Ammon's horn (tissue), 1 donor: ENCODE results near the gene SMTNL1.

Source experiments
- DNase-seq: peaks from one replicate; pipeline ENCODE4 v3.0.0-alpha.2; 2016; ENCODE audit warnings: low spot score

SMTNL1 gene

DNA sequence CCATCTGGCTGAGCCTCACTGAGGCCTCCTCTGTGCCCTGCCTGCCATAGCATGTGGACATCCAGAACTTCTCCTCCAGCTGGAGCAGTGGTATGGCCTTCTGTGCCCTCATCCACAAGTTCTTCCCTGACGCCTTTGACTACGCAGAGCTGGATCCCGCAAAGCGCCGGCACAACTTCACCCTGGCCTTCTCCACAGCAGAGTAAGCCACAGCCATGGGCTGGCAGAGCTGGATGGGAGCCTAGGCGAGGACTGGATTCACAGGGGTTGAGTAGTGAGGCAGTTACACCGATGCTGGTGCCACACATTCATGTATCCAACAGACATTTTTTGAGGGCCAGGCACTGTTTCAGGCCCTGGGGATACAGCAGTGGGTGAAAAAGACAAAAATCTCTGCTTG lies 9.1 kb downstream of the SMTNL1 start:
- no peak for DNase-seq

DNA sequence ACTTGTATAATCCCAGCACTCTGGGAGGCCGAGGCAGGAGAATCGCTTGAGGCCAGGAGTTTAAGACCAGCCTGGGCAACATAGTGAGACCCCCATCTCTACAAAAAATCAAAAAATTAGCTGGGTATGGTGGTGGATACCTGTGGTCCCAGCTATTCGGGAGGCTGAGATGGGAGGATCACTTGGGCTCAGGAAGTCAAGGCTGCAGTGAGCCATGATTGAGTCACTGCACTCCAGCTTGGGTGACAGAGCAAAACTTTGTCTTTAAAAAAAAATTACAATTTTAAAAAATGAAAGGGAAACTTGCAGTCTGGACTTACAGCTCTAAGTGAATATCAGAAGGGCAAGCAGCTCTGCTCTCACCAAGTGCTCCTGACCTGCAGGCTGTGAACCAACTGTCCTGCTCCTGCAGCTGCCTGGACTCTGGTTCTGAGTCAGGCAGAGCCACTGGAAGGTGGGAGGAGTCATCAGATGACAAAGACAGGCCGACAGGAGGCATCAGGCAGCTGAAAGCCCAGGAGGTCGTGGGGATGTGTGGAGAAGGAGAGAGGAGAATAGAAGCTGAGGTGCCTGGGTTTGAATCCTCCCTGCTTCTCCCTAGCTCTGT lies 9.6 kb downstream of the SMTNL1 start:
- DNase-seq = no peak

DNA sequence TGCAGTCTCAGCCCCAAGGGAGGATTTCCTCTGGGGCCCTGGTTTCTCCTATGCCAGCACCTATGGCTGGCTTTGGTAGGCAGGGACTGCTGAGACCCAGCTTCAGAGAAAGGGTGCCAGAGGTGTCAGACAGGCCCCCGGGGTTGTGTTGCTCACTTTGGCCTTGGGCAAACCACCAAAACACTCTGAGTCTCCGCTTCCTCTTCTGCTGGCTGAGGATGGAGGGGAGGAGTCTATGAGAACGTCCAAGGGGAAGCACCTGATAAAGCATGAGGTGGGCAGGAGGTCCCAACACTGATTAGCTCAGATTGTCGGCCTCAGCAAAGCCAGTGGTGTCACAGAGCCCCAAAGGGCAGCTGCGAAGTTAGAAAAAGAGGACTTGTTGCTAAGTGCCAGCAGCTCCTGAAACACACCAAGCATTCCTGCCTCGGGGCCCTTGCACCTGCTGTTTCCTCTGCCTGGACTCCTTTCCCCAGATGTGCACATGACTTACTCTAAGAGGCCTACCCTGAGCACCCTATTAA lies 10.5 kb downstream of the SMTNL1 start:
- no peak for DNase-seq

DNA sequence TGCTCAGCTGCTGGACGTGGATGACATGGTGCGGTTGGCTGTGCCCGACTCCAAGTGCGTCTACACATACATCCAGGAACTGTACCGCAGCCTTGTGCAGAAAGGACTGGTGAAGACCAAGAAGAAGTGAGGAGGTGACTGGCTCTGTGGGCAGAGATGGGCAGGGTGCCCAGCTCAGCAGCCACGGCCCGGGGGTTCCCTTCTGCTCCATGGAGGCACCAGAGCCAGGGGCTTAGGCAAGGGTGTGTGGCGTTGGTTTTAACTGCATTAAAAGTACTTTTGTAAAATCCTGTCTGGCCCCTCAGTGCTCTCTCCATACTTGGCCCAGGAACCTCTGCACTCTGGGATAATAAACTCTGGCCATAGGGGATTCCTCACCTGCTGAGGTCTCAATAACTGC lies 12.6 kb downstream of the SMTNL1 start:
- DNase-seq = no peak

DNA sequence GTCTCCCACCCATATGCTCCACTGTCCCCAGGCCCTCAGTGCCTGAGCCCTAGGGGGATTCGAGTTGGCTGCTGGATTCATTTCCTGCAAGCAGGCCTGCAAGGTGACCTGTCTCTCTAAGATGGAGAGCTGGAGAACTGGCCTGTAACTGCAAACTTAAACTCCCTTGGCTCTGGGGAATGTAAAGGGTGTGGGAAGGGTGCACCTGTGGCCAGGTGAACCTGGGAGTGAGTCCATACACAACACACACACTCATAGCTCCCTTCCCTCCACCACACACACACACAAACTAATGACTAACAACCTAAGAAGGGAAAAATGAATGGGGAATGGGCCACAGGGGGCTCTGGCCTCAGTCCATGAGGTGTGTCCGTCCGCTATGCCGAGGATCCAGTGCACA lies 14.5 kb downstream of the SMTNL1 start:
- no peak for DNase-seq

DNA sequence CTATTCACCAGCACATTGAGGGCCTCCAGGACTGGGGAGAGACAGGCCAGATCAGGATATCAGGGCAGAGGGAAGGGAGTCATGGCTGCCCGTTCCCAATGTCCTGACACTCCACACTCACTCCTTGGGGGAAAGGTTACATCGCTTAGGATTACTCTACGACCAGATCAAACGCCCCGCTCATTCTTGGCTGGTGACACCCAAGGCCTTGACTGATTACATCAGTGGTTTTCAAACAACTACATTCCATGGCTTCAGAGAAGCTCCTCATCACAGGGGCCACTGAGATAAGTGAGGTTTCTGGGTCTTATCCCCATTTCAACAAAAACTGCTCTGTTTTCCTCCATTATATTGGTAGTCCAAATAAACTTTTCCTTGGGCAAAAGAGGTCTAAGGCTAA lies 15.1 kb downstream of the SMTNL1 start:
- DNase-seq = no peak

DNA sequence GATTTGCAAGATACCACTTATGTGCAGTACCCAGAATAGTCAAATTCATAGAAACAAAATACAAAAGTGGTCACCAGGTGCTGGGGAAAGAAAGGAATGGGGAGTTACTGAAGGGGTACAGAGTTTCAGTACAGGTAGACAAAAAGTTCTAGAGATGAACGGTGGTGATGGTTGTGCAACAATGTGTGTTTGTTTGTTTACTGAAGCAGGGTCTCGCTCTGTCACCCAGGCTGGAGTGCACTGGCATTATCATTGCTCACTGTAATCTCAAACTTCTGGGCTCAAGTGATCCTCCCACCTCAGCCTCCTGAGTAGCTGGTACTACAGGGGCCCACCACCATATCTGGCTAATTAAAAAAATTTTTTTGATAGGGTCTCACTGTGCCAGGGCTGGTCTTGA lies 18.0 kb downstream of the SMTNL1 start:
- DNase-seq = no peak

DNA sequence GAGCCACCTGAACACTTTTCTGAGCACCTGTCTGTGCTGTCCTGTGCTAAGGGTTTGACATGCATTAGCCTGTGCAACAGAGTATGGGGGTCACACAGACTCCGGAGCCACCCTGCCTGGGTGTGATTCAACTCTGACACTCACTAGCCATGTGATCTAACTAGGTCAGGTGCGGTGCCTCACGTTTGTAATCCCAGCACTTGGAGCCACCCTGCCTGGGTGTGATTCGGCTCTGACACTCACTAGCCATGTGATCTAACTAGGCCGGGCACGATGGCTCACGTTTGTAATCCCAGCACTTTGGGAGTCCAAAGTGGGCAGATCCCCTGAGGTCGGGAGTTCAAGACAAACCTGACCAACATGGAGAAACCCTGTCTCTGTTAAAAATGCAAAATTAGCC lies 18.6 kb downstream of the SMTNL1 start:
- DNase-seq = no peak

DNA sequence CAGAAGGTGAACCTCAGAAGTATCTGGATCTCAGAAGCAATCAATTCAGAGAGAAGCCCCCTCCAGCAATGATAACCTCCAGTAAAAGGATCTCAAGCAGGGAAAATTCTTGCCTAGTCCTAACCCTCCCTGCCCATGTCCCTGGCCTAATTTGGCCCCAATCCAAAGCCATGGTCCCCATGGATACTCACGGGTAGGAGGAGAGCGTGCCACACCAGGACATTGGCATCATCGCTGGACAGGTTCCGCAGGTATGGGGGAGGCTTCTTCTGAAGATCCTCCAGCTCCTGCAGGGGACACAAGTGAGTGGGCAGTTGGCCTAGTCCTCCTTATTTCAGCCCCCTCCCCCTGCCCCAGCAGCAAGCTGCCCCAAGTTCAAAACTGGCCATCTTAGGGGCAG lies 22.8 kb downstream of the SMTNL1 start:
- no peak for DNase-seq

DNA sequence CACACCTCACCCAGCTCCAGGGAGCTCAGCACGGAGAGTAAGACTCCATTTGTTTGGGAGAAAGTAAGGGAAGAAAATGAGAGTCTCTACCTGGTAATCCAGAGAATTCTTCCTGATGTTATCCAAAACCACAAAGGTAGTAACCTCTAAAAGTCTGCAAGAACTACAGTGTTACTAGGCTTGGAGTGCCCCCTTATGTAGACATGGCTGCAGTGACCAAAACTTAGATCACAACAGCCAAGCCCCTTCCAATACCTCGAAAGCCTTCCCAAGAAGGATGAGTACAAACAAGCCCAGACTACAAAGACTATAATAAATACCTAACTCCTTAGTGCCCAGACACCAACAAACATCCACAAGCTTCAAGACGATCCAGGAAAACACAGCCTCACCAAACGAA lies 25.2 kb downstream of the SMTNL1 start:
- DNase-seq = no peak

DNA sequence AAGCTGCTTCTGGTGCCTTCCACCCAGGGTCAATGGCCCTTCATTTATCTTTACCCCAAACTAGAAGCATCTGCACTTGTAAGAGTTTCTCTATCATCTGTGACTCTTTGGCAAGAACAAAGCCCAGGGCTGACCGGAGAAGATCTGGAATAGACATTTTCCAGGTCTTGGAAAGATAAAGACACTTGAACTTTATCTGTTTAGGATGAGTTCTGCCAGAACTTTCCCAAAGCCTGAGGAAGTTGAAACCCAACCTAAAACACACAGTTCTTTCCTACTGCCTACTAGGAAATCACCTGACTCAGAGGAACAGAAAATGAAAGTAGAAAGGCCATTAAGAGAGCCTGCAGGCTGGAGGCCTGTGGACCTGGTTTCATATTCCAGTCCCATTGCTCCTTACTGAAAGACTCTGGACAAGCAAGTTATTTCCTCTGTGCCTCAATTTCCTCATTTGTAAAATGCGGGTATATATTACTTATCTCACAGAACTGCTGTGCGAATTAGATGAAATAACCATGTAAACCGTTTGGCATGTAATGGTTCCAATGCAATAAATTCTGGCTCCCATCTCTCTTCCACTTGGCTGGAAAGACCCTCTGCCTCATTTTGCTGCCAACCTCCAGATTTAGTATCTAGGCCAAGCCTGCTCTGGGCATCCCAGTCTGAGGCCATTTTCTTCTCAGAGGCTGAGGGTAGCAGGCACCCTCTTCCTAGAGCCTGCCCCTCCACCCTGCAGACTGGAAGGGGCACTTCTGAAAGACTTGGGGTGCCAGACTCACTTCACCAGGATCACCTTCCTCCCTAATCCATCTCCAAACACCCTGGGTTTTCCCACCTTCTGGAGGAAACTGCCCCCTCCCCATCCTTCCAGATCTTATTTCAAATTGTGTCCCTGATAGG lies 28.9 kb downstream of the SMTNL1 start:
- DNase-seq = peak; percentile 76

DNA sequence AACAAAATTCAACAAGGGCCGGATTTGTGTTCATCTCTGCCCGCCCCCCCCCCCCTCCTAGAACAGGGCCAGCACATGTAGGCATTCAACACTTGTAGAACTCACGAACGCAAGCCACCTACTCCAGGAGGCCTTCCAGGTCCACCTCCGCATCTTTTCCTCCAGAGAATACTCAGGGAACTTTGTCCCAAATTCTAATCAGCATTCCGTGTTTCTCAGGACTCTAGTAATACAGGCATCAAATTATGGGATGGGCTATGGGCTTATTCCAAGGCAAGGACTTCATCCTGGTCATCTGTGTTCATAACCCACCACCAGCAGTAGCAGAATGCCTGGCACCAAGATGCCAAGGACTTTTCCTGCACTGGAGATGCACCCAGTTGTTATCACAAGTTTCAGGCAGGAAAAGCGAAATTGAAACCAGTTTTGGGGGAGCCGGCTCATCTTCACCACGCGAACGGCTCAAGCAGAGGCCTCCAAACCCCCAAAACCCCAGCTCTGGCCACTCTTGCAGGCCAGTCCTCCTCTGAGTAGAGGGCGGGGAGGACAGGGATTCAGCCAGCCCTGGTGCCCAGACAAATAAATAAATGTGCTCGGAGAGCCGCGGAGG lies 29.6 kb downstream of the SMTNL1 start:
- peak; percentile 29 for DNase-seq

DNA sequence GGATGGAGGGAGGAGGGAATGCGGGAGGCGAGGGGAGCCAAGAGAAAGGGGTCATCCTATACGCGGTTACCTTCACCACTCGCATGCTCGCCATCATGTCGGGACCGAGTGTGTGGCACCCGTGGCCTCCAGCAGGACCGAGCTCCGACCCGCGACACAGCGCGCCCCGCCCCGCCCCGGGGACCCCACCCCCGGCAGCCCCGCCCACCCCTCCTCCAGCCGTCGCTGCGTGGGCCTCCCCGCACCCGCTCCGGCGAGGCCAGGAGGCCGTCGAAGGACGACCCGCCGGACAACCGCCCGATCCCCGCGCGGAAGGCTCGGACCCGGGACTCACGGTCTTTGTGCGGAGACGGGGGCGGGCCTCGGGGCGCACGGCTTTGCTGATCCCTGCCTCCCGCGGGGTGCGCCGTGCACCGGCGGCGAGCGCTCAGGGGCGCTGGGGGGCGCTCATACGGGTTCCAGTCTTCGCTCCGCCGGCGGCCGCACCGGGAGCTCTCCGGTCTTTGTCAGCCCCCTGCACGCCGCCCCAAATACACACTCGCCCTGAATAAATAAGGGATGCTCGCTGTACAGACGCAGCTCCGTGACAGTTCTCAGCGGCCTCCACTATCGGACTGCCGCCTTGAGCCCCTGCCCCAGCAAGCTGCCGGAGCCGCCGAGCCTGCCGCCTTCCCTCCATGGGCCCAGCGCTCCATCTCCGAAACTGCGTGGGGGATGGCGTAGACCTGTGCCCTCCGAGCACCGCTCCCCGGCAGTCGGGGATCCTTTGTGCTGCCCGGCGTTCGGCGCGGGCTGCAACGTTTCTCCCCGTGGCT lies 30.3 kb downstream of the SMTNL1 start, which contains the start of gene UBE2L6:
Gene UBE2L6, minus strand, starts transcription at position 158 of the 815 bp plus-strand sequence. Its CDS starts 61 bp downstream, at position 97.
- peak; percentile 65 for DNase-seq

DNA sequence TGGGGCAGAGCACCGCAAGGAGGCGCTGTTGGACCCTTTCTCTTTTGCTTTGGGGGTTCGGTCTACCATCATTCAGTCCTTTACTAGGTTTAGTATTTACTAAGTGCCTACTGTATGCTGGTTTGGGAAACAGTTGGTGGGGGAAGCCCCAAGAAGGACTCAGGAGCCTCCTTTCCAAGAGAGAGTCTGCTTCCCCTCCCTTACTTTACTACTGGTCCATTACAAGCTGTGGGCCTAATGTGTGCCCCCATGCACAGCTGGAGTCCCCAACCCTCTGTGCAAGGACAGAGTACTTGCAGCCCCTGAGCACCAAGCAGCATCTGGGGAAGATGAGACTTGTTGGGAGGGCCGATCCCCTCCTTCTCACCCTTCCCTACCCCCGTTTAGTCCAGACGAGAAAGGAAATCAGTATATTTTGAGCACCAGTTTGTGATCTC lies 31.0 kb downstream of the SMTNL1 start:
- DNase-seq = peak; percentile 87

DNA sequence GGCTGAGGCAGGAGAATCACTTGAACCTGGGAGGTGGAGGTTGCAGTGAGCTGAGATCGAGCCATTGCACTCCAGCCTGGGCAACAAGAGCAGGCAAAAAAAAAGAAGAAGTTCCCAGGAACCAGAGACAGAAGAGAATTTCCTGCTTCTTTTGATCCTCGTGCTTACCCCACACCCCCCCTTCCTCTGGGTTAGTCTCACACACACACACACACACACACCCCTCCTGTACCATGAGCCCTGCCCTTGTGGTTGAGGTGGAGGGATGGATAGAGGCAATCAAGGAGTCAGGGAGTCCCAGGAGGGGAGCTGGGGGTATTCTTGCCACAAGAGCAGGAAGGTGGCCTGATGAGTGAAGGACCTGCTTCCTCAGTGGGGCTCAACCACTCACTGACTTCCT lies 34.2 kb downstream of the SMTNL1 start:
- DNase-seq = no peak

DNA sequence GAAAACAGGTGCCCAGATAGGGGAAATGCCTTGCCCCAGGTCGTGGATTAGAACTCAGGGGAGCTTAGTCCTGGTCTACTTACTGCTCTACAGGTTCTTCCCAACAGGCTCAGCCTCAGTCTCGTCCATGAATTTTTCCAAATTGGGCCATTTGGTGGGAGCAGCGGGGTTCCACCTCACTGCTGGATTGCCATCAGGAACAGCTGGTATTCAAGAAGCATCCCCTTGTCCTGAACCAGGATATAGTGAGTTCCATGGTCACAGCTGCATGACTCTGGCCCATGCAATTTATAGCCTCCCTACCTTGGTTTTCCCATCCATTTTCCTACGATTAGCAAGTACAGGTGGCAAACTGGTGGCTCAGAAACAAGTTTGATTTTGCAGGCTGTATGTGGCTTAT lies 36.7 kb downstream of the SMTNL1 start:
- no peak for DNase-seq

DNA sequence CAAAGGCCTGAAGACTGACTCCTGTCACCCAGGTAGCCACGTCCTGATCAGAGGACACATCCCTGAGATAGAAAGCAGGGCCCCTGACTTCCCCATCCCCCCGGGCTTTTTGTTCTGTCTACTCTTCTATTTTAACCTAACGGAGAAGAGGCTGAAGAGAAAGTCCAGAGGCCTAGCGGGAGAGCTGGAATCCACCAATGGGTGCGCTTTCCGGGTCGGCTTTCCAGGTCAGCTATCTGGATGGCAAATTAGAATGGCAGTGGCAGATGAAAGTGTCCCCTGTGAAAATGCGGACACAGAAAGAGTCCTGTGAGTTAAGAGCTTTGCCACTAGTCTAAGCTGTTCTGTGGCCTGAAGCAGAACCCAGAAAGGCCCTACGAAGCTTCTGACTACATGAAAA lies 46.9 kb downstream of the SMTNL1 start:
- DNase-seq = no peak

DNA sequence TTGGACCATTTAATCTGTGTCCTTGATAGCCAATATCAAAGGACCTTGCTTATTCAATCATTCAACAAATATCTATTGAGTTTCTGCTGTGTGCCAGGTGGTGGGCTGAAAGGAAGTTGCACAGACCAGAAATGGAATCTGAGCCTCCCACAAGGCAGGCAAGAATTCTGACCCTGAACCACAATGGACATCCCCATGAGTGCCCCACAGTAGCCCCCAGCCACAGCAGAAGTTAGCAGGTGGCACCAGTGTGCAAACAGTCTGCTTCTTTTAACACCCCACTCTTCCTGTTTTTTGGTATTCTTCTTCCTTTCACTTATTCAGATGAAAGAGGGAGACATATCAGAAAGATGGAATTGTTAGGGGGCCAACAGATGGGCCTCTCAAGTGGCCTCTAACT lies 47.9 kb downstream of the SMTNL1 start:
- no peak for DNase-seq

DNA sequence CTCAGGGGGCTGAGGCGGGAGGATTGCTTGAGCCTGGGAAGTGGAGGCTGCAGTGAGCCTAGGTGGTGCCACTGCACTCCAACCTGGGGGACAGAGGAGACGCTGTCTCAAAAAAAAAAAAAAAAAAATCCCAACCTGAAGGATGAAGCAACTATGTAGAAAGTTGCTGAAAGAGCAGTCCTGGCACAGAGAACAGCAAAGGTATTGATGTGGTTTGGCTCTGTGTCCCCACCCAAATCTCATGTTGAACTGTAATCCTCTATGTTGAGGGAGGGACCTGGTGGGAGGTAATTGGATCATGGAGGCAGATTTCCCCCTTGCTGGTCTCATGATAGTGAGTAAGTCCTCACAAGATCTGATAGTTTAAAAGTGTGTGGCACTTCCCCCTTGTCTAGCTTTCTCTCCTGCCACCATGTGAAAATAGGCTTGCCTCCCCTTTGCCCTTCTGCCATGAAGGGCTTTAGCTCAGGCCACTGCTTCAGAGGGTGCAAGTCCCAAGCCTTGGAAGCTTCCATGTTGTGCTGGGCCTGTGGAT lies 49.4 kb downstream of the SMTNL1 start:
- no peak for DNase-seq

DNA sequence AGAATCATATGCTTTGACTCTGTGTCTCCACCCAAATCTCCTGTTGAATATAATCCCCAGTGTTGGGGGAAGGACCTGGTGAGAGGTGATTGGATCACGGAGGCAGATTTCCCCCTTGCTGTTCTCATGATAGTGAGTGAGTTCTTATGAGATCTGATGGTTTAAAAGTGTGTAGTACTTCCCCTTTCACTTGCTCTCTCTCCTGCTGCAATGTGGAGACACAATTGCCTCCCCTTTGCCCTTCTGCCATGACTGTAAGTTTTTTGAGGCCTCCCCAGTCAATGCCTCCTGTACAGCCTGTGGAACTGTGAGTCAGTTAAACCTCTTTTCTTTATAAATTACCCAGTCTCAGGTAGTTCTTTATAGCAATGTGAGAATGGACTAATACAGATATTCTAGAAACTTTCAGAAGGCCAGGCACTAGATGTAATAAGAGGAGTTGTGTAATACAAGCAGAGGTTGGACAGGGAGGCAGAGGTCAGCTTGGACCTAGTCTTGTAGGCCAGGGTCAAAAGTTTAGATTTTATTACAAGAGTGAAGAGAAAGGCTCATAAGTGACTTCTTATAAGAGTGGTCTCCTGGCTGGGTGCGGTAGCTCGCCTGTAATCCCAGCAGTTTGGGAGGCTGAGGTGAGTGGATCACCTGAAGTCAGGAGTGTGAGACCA lies 50.8 kb downstream of the SMTNL1 start:
- no peak for DNase-seq

DNA sequence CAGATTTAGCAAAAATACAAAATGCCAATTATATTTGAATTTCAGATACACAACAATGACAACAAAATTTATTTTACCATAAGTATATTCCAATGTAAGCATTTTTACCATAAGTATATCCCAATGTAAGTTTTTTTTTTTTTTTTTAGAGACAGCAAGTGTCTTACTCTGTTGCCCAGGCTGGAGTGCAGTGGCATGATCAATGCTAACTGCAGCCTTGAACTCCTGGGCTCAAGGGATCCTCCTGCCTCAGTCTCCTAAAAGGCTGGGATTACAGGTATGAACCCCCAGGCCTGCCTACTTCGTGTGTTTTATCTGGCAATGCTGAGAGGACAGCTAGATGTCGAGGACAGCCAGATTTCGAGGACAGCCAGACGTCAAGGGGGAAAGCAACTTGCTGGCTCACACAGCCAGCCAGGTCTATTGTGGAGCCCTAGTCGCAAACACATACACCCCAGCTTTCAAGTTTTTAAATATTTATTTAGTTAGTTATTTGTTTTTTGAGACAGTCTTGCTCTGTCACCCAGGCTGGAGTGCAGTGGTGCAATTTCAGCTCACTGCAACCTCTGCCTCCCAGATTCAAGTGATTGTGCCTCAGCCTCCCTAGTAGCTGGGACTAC lies 59.0 kb downstream of the SMTNL1 start:
- DNase-seq = no peak
